Thyroid gland (tissue), 4 donors: ENCODE results near the gene DNAJB12.

Source experiments
- CTCF ChIP-seq, 6 experiments: fragments of 200-600 bp in 3 of 6; fragments of 450-650 bp in 3 of 6; sonication (generic) in 3 of 6; IDR thresholded peaks; one replicate each; pipeline ENCODE4 v1.5.1; 2016 to 2019; ENCODE audit warnings: antibody characterized with exemption in 6 of 6, mild to moderate bottlenecking in 2 of 6, inconsistent platforms in 1 of 6, moderate library complexity in 1 of 6
- POLR2A ChIP-seq, 2 donors: fragments of 450-650 bp; IDR thresholded peaks; one replicate each; pipeline ENCODE4 v1.6.1; 2017; ENCODE audit warnings: antibody characterized with exemption in 2 of 2, mild to moderate bottlenecking in 2 of 2, moderate library complexity in 1 of 2

- TF ChIP-seq CTCF (IDR thresholded peaks at IDR 0.05) (no peak), POLR2A (IDR thresholded peaks at IDR 0.05) (no peak)
These were observed 32.2 kb downstream of the DNAJB12 start for GRCh38 chr10:72322280-72323058.
